GM12874 (cell line): ENCODE results near the gene SRPX2.

ENCODE experiments used
- CTCF ChIP-seq: IDR thresholded peaks from 2 replicates; pipeline ENCODE4 v1.5.1; 2011; ENCODE audit warnings: low read depth, mild to moderate bottlenecking, control low read depth, low read length, moderate library complexity; ENCODE audit not compliant: insufficient read depth

SRPX2 gene

GRCh38 chrX:100611951-100612350, 32.0 kb upstream of the SRPX2 start:
- TF ChIP-seq CTCF: no peak

DNA sequence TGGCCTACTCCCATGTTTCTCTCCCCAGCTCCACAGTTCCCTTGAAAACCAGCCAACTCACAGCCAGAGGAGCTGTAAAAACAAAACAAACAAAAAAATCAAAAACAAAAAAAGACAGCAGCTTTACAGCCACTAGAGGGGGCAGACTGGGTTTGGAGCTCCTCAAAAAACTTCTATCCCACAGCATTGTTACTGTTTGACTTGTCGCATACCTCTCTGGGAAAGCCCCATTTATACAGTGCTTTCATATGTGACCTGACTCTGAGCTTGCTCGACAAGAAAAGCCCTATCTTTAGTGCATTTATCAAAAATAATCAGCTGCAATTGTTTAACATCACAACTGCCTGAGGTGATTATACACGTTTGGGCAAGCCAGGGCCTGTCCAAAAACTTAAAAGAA, 29.0 kb upstream of the SRPX2 start:
- peak; percentile 58 for TF ChIP-seq CTCF

- no peak for TF ChIP-seq CTCF
Observed at GRCh38 chrX:100623001-100623400, 21.0 kb upstream of the SRPX2 start.

DNA sequence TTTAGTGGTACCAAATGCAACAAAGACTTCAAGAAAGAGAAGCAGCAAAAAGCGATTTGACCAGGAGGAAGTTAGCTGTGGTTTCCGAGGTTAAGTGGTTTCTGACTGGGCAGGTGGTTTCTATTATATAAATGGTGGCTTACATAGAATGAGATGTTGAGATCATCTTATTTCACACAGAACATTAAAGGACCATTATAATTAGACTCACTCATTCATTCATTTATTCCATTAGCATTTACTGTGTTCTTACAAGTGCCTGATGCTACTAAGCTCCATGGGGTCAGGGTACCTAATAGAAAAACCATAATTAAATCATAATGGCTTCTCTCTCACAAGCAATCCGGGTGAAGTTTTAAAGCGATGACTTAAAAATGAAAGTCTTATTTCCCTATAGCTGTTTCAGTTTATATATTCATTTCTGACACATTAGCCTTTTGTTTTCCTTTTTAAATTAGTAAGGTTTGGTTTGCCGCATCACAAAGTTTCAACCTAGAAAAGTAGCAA, 18.0 kb upstream of the SRPX2 start:
- no peak for TF ChIP-seq CTCF

- TF ChIP-seq CTCF: no peak
Observed at GRCh38 chrX:100635040-100635439, 9.0 kb upstream of the SRPX2 start.

DNA sequence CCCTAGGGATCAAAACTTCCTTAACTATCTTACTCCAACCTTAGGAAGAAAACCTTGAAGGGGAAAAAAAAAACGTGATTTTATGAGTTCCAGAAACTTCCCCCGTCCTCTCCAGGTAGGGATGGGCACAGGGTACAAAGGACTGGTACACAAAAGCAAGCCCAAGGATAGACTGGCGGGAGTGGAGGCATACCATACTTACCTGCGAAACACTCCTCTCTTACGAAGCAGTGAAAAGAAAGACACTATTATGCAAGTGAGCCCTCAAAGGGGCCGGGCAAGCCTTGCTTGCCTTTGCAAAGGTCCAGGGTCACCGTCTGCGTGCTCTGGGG, 8.0 kb upstream of the SRPX2 start:
- TF ChIP-seq CTCF: no peak

DNA sequence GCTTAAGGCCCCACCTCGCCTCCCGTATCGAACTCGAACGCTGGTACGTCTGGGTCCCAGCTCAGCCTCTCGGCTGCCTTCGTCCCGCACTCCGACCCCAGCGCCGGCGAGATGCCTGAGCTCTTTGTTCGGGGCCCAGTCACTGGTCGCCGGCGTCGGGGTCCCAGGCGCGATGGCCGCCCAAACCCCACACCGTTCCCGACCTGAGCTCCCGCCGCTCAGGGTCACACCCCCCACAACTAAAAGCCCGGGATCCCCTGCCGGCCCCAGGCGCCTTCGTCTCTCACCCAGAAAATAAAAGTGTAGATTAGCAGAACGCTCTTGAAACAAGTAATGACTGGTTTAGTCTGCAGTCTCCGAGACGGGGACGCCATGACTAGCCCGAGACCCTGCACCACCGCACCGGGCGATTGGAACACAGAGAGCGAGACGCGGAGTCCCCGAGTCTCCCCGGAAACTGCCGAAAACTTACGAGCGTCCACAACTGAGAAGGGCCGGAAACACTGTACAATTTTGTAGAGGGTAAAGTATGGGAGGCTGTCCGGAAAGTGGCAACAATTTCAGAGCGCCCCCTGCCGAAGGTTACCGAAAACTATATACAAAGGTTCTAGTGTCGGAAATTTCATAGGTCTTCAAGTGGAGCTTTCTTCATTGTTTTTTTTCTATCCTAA, 7.5 kb upstream of the SRPX2 start, which contains the start of gene TSPAN6:
Gene TSPAN6, minus strand, starts transcription at position 486 of the 671 bp plus-strand sequence. Its CDS starts 112 bp downstream, at position 374.
- no peak for TF ChIP-seq CTCF

DNA sequence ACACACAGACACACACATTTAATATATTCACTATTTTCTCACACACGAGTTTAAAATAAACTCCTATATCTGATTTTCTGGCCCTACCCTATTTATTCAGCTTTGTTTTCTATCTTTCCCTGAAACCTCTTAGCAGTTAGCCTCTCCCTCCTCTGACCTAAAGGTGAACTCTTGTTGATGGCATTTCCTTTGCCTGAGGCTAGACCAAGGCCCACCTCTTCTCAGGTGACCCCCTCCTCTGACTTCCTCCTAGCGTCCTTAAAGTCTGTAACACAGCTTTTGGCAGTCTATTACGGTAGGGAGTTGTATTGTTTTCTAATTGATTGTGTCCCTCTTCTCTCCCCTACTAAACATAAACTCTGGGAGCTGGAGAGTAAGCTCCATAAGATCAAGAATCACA, 1.7 kb upstream of the SRPX2 start:
- TF ChIP-seq CTCF: no peak
